Activated CD4-positive, alpha-beta T cell treated with anti-CD3 and anti-CD28 coated beads, Interleukin-2, amount 10 ng/mL, durations not matched to agents 7 days and 5 days (primary cell): ENCODE measurements around the gene AHR. TPM values are rescaled to one million over a fixed set of nuclear protein-coding genes. Genes with fewer than 3 reads are reported as not detected.

Experiments used
- CTCF ChIA-PET: fragments of 350-600 bp; sonication (Branson Sonifier 250); formaldehyde crosslinking; loops from one replicate; lab custom pipeline; 2021; ENCODE audit warnings: antibody characterized with exemption; lab: Charles Lee
- POLR2A ChIA-PET: fragments of 350-600 bp; sonication (Branson Sonifier 250); formaldehyde crosslinking; loops from one replicate; lab custom pipeline; 2021; ENCODE audit warnings: antibody characterized with exemption; lab: Charles Lee
- DNase-seq: peaks from one replicate; pipeline ENCODE4 v3.0.0-alpha.2; 2020
- H3K27ac Mint-ChIP-seq: one replicate; pipeline ENCODE4 v1.8.0; 2021; ENCODE audit warnings: mild to moderate bottlenecking, moderate library complexity, mixed read lengths
- H3K27me3 Mint-ChIP-seq: one replicate; pipeline ENCODE4 v1.8.0; 2021; ENCODE audit warnings: mixed read lengths
- H3K36me3 Mint-ChIP-seq: one replicate; pipeline ENCODE4 v1.8.0; 2021; ENCODE audit warnings: low read depth, mixed read lengths
- H3K4me1 Mint-ChIP-seq: one replicate; pipeline ENCODE4 v1.8.0; 2021; ENCODE audit warnings: mixed read lengths
- H3K4me3 Mint-ChIP-seq: one replicate; pipeline ENCODE4 v1.8.0; 2021; ENCODE audit warnings: mild to moderate bottlenecking, moderate library complexity, mixed read lengths
- H3K9me3 Mint-ChIP-seq: one replicate; pipeline ENCODE4 v1.8.0; 2021; ENCODE audit warnings: mixed read lengths
- total RNA-seq, 2 experiments: library from RNA; stranded (reverse); gene quantifications; one replicate each; pipeline ENCODE4 v1.2.3, GENCODE V29; 2021

Gene AHR
- total RNA-seq, 2 experiments from 2014 or later, result 31.5 to 45.4 TPM

DNA sequence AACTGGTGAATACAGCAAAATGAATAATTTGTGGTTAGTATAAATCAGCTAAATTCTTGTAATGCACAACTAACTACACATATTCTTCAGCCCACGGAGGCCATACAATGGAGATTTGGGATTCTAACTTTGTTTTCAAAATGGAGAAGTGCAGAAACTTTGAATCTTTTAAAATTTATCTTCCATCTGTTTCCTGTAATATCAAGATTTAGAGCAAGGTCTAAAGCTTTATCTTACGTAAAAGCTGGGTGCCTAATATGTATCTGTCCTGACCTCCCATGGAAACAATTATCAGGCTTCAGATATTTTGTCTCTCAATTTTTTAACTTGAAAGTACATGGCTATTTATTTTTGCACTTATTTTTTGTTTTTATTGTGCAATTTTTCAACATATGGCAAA, 5.0 kb upstream of the AHR start:
- peaks cover 19% of the 10 kb centered on the region for H3K36me3 Mint-ChIP-seq
- peaks cover 15% of the 10 kb centered on the region for H3K4me1 Mint-ChIP-seq
- POLR2A ChIA-PET, result no interaction called here
- H3K27ac Mint-ChIP-seq, result no peak overlapping the region
- CTCF ChIA-PET, result interaction anchor here (0.5 kb wide), 1 partner anchor 85 kb away, joined by 3 read pairs; no protein-coding TSS in a partner anchor
- H3K4me3 Mint-ChIP-seq, result no peak overlapping the region
- DNase-seq, result no peak
- H3K9me3 Mint-ChIP-seq, result peaks cover 15% of the 10 kb centered on the region
- peaks cover 4% of the 10 kb centered on the region for H3K27me3 Mint-ChIP-seq

GRCh38 chr7:17297243-17297642, 1.2 kb upstream of the AHR start:
- Mint-ChIP-seq H3K36me3 (peaks cover 15% of the 10 kb centered on the region), H3K9me3 (peaks cover 13% of the 10 kb centered on the region), H3K27ac (peak overlapping the region; percentile 87), H3K27me3 (no peaks in the 10 kb centered on the region), H3K4me1 (peaks cover 22% of the 10 kb centered on the region), H3K4me3 (peak overlapping the region; percentile 93)
- no peak for DNase-seq
- CTCF ChIA-PET, result interaction anchor here (1.0 to 1.3 kb wide), 2 partner anchors 20 to 157 kb away, joined by 3 to 4 read pairs; no protein-coding TSS in a partner anchor
- POLR2A ChIA-PET, result no interaction called here

- peak overlapping the region; percentile 93 for H3K4me3 Mint-ChIP-seq
Measured at GRCh38 chr7:17298840-17299482, 509 bp downstream of the AHR start.

DNA sequence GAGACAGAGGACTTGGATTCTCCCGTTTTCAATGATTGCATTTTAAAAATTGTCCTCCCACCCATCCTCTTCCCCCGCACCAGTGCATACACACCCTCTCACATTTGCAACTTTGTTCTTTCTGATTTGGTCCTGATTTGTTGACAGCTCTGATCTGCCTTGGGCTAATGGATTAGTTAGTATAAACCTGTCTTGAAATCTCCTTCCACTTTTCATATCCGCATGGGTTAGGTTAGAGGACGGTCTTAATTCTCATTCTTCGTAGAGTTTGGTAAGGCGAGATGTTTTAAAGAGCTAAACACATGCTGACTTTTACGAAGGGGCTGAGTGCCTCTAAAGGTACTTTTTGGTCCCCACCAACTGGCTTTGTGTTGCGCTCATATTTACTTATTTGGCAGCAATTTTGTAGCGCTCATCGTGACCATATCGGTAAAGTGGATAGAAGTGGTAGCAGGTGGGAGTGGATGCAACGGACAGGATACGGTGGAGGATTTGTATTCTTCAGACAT, 1.1 kb downstream of the AHR start:
- ChIA-PET POLR2A (no interaction called here), CTCF (interaction anchor here (1.1 kb wide), 1 partner anchor 8 kb away, joined by 4 read pairs; no protein-coding TSS in a partner anchor)
- Mint-ChIP-seq H3K27me3 (no peaks in the 10 kb centered on the region), H3K4me1 (peaks cover 37% of the 10 kb centered on the region), H3K4me3 (peak overlapping the region; percentile 93), H3K27ac (peak overlapping the region; percentile 95), H3K9me3 (peaks cover 13% of the 10 kb centered on the region), H3K36me3 (peaks cover 15% of the 10 kb centered on the region)
- DNase-seq, result peak; percentile 28

More at GRCh38 chr7:17298840-17299482, 509 bp downstream of the AHR start:
- DNase-seq, result peak; percentile 64
- peaks cover 13% of the 10 kb centered on the region for H3K9me3 Mint-ChIP-seq
- ChIA-PET POLR2A (no interaction called here), CTCF (interaction anchor here (1.1 to 1.3 kb wide), 2 partner anchors 9 to 316 kb away, joined by 4 read pairs; no protein-coding TSS in a partner anchor)
- peak overlapping the region; percentile 95 for H3K27ac Mint-ChIP-seq
- peaks cover 15% of the 10 kb centered on the region for H3K36me3 Mint-ChIP-seq
- no peaks in the 10 kb centered on the region for H3K27me3 Mint-ChIP-seq
- H3K4me1 Mint-ChIP-seq, result peaks cover 31% of the 10 kb centered on the region

DNA sequence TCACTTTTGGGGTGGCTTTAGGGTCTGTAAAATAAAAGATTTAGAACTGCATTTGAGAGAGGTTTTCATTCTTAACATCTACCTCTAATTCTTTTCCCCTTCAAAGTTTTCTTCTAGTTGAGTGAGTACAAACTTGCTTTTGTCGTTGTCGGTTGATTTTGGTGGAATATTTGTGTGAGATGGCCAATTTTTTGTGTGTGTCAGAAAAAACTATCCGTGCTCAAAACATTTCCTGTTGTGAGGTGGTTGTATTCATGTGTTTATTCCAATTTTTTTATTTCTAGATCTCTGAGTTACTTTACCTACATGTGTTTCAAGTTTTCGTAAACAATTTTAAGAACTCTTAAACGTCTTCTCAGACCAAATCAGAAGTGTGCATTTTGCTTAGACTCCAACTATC, 1.6 kb downstream of the AHR start:
- DNase-seq, result no peak
- ChIA-PET POLR2A (no interaction called here), CTCF (interaction anchor here (1.1 kb wide), 1 partner anchor 8 kb away, joined by 4 read pairs; no protein-coding TSS in a partner anchor)
- Mint-ChIP-seq H3K9me3 (peaks cover 13% of the 10 kb centered on the region), H3K4me1 (peaks cover 42% of the 10 kb centered on the region), H3K4me3 (peak overlapping the region; percentile 93), H3K27ac (peak overlapping the region; percentile 95), H3K27me3 (no peaks in the 10 kb centered on the region), H3K36me3 (peaks cover 15% of the 10 kb centered on the region)

- Mint-ChIP-seq H3K27ac (peak overlapping the region; percentile 95), H3K9me3 (peaks cover 13% of the 10 kb centered on the region), H3K36me3 (peaks cover 15% of the 10 kb centered on the region), H3K4me3 (peak overlapping the region; percentile 93), H3K27me3 (no peaks in the 10 kb centered on the region), H3K4me1 (peaks cover 46% of the 10 kb centered on the region)
- no peak for DNase-seq
- CTCF ChIA-PET, result no interaction called here
- POLR2A ChIA-PET, result no interaction called here
Measured at GRCh38 chr7:17300437-17300836, 2.0 kb downstream of the AHR start.

DNA sequence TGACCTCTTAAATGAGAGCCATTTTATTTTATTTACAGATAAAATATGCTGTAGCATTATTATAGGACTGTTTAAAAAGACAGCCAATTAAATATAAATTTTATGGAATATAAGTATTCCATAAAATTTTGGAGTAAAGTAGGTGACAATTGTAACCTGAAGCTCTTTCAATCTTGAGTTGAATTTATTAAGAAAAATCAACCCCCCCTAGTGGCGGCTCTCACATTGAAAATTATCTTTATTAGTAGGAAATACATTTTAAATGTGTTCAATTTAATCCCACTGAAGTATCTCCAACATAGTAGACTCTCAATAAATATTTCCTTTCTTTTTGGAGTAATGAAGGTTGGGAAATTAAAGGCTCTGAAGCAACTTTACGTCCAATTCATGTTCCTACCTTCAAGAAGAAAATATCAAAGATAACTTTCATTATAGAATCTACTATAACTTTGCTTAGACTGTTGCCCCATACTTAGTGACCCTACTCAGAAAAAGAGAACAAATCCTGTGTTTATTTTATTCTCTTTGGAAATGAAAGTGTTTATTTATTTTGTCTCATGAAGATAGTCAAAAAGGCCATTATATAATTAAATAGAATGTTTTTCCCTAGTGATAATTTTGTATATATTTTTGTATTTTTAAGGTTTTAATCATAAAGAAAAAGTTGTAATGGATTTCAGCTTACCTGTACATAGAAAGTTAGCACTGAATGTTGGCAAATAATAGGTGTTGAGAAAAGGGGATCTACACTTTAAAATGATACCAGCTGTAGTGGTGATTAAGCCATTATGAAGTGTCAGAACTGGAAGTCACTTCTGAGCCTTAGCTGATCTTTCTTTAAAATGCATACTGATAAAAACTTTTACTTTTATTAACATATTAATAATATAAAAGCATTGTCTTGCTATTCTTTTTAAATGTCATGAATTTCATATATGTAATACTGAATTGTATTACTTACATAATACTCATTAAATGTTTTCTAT, 3.3 kb downstream of the AHR start:
- H3K4me3 Mint-ChIP-seq, result peak overlapping the region; percentile 48
- no peaks in the 10 kb centered on the region for H3K27me3 Mint-ChIP-seq
- POLR2A ChIA-PET, result interaction anchor here (0.6 kb wide), 1 partner anchor 637 kb away, joined by 3 read pairs; no protein-coding TSS in a partner anchor

DNA sequence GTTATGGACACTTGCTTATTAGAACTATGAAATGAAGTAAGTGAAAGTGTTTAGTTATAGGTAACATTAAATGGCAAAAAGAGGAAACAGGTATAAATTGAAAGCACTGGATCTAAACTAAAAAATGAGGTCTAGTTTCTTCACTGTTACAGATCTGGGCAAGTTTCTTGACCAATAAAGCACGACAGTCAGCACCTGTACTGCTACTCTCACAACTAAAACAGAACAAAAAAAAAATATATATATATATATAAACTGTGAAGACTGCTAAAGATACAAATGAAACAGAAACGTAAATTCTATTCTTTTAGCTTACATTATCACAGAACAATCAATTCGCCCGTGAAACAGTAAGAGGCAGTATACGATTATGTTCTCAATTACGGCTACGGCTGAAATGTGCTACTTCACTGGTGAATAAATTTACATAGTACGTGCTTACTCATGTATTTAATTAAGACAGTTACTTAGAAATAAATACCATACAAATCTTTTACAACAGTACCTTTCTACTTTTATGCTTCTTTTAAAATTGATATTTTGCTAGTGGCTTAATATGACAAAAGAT, 4.2 kb downstream of the AHR start:
- DNase-seq, result peak; percentile 35
- Mint-ChIP-seq H3K27ac (peak overlapping the region; percentile 33), H3K4me3 (peak overlapping the region; percentile 52), H3K9me3 (peaks cover 5% of the 10 kb centered on the region), H3K27me3 (no peaks in the 10 kb centered on the region), H3K4me1 (peaks cover 42% of the 10 kb centered on the region), H3K36me3 (peaks cover 5% of the 10 kb centered on the region)
- POLR2A ChIA-PET, result interaction anchor here (0.6 kb wide), 1 partner anchor 294 kb away, joined by 6 read pairs; no protein-coding TSS in a partner anchor
- CTCF ChIA-PET, result interaction anchor here (0.6 to 1.5 kb wide), 4 partner anchors 9 to 373 kb away, joined by 3 to 4 read pairs (median 4); no protein-coding TSS in a partner anchor

More for the DNA sequence above, 3.3 kb downstream of the AHR start:
- no peak overlapping the region for H3K27ac Mint-ChIP-seq
- H3K36me3 Mint-ChIP-seq, result peaks cover 13% of the 10 kb centered on the region
- peak; percentile 54 for DNase-seq
- H3K4me1 Mint-ChIP-seq, result peaks cover 51% of the 10 kb centered on the region
- CTCF ChIA-PET, result interaction anchor here (0.5 to 1.5 kb wide), 7 partner anchors 9 to 372 kb away, joined by 3 to 4 read pairs (median 4); no protein-coding TSS in a partner anchor
- H3K9me3 Mint-ChIP-seq, result peaks cover 13% of the 10 kb centered on the region

DNA sequence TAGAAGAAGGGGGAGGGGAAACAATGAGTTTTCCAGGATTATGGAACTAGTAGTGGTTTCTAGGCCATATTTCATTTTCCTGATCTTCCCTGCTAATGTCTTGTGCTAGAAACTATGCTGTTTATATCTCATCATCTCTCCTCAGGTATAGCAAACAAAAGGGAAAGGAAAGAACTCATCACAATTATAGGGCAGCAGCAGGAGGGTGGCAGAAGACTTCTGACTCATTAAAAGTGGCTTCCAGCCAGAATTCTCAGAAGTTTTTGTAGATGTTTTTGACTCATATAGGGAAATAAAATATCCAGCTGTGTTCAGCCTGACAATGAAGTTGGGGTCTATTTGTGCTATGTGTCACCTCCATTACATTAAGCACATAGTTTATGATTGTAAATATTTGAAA, 6.5 kb downstream of the AHR start:
- H3K36me3 Mint-ChIP-seq, result peaks cover 3% of the 10 kb centered on the region
- no peak overlapping the region for H3K27ac Mint-ChIP-seq
- ChIA-PET POLR2A (no interaction called here), CTCF (no interaction called here)
- no peaks in the 10 kb centered on the region for H3K27me3 Mint-ChIP-seq
- peaks cover 36% of the 10 kb centered on the region for H3K4me1 Mint-ChIP-seq
- no peaks in the 10 kb centered on the region for H3K9me3 Mint-ChIP-seq
- DNase-seq, result no peak
- peak overlapping the region; percentile 15 for H3K4me3 Mint-ChIP-seq

GRCh38 chr7:17305387-17306171, 7.1 kb downstream of the AHR start:
- CTCF ChIA-PET, result interaction anchor here (1.1 to 1.4 kb wide), 2 partner anchors 22 to 323 kb away, joined by 3 to 4 read pairs; no protein-coding TSS in a partner anchor
- no peaks in the 10 kb centered on the region for H3K9me3 Mint-ChIP-seq

DNA sequence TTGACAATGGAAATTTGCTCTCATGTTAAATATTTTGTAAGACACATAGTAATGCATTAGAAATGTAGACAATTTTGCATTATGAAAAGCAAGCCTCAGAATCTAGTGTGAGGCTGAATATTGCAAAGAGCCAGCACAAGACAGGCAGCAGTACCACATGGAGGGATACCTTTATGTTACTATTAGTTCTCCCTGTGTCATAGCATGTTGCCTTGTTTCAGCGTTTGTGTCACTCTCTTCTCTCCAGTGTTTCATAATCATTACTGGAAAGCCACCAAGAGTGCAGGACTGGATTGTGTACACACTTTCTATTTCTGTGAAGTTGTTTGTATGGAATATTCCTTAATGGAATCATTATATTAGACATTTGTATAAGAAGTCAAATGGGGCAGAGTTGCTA, 8.5 kb downstream of the AHR start:
- no peak overlapping the region for H3K4me3 Mint-ChIP-seq
- H3K9me3 Mint-ChIP-seq, result no peaks in the 10 kb centered on the region
- no peaks in the 10 kb centered on the region for H3K27me3 Mint-ChIP-seq
- H3K4me1 Mint-ChIP-seq, result peaks cover 29% of the 10 kb centered on the region
- no peak overlapping the region for H3K27ac Mint-ChIP-seq
- no peak for DNase-seq
- POLR2A ChIA-PET, result no interaction called here
- CTCF ChIA-PET, result interaction anchor here (1.0 kb wide), 1 partner anchor 10 kb away, joined by 3 read pairs; no protein-coding TSS in a partner anchor
- H3K36me3 Mint-ChIP-seq, result peaks cover 8% of the 10 kb centered on the region

More at GRCh38 chr7:17305387-17306171, 7.1 kb downstream of the AHR start:
- H3K36me3 Mint-ChIP-seq, result peaks cover 3% of the 10 kb centered on the region
- H3K27ac Mint-ChIP-seq, result no peak overlapping the region
- H3K4me3 Mint-ChIP-seq, result peak overlapping the region; percentile 9
- no peaks in the 10 kb centered on the region for H3K27me3 Mint-ChIP-seq
- DNase-seq, result no peak
- peaks cover 33% of the 10 kb centered on the region for H3K4me1 Mint-ChIP-seq
- POLR2A ChIA-PET, result no interaction called here
